ENCODE measurements around the gene TNS4. TPM values are rescaled to one million over a fixed set of nuclear protein-coding genes. Genes with fewer than 3 reads are reported as not detected.

Gene TNS4
- total RNA-seq, 4 donors from 2014 or later = 413 to 1,865 (median 485) TPM

GRCh38 chr17:40432864-40433528 is 68.4 kb downstream of the TNS4 start:
- no peak overlapping the region for H3K4me3 ChIP-seq (ENCODE audit: low read depth, poor library complexity, severe bottlenecking)
- intact Hi-C loops (cut with DNase I; ENCODE audit: low total_unique reads) = no loop called here
- TF ChIP-seq POLR2A (IDR thresholded peaks at IDR 0.05) (no peak), CTCF (IDR thresholded peaks at IDR 0.05) (no peak)
- 31 to 39% methylated on average over 2 of the region's 2 CpGs for WGBS, 2 donors
- DNase-seq (ENCODE audit: low spot score in 2 of 2) = peak in 1 of 2 donors; percentile 34

GRCh38 chr17:40431231-40431602 is 70.2 kb downstream of the TNS4 start:
- no peak for TF ChIP-seq POLR2A (IDR thresholded peaks at IDR 0.05)
- no peak for TF ChIP-seq CTCF (IDR thresholded peaks at IDR 0.05)

GRCh38 chr17:40430272-40431230 is 70.9 kb downstream of the TNS4 start:
- DNase-seq (ENCODE audit: low spot score in 2 of 2) = peak in 1 of 2 donors; percentile 63
- TF ChIP-seq POLR2A (IDR thresholded peaks at IDR 0.05) (no peak), CTCF (IDR thresholded peaks at IDR 0.05) (no peak)
- no peak overlapping the region for H3K4me3 ChIP-seq (ENCODE audit: low read depth, poor library complexity, severe bottlenecking)
- 91 to 94% methylated on average over 10 of the region's 10 CpGs for WGBS, 2 donors
- intact Hi-C loops (cut with DNase I; ENCODE audit: low total_unique reads) = no loop called here

More at GRCh38 chr17:40431231-40431602, 70.2 kb downstream of the TNS4 start:
- WGBS, 2 donors = 88 to 94% methylated on average over 3 of the region's 3 CpGs
- intact Hi-C loops (cut with DNase I; ENCODE audit: low total_unique reads) = no loop called here
- no peak overlapping the region for H3K4me3 ChIP-seq (ENCODE audit: low read depth, poor library complexity, severe bottlenecking)
- DNase-seq (ENCODE audit: low spot score in 2 of 2) = peak in 1 of 2 donors; percentile 34

GRCh38 chr17:40427002-40427491 is 74.4 kb downstream of the TNS4 start:
- TF ChIP-seq POLR2A (IDR thresholded peaks at IDR 0.05) = no peak
- TF ChIP-seq CTCF (IDR thresholded peaks at IDR 0.05) = no peak
- peak in 1 of 2 donors; percentile 71 for DNase-seq (ENCODE audit: low spot score in 2 of 2)
- intact Hi-C loops (cut with DNase I; ENCODE audit: low total_unique reads) = no loop called here
- no peak overlapping the region for H3K4me3 ChIP-seq (ENCODE audit: low read depth, poor library complexity, severe bottlenecking)

Other genes starting within 250 kb of the TNS4 start
- gene CDC6, start 213.7 kb downstream of the TNS4 start, total RNA-seq = 1 to 10 TPM in 2 of 4 donors, under 1 TPM in 2; 0.42 to 1.6 (median 1.0) TPM
- 10 to 100 TPM; 18.1 to 38.0 (median 25.2) TPM for gene RARA, start 192.4 kb downstream of the TNS4 start, total RNA-seq
- not detected for gene GJD3, start 136.9 kb downstream of the TNS4 start, total RNA-seq
- gene TOP2A, start 83.7 kb downstream of the TNS4 start, total RNA-seq = 10 to 100 TPM in 1 of 4 donors, 1 to 10 TPM in 3; 5.7 to 11.9 (median 8.2) TPM
- 10 to 100 TPM; 35.1 to 90.4 (median 39.6) TPM for gene IGFBP4, start 58.2 kb downstream of the TNS4 start, total RNA-seq
- 1 to 10 TPM in 1 of 4 donors, under 1 TPM in 1, not detected in 2; 0.21 to 1.2 TPM for gene CCR7, start 63.8 kb upstream of the TNS4 start, total RNA-seq
- 10 to 100 TPM; 63.2 to 77.2 (median 67.6) TPM for gene SMARCE1, start 146.2 kb upstream of the TNS4 start, total RNA-seq
- gene KRT222, start 163.6 kb upstream of the TNS4 start, total RNA-seq = under 1 TPM in 2 of 4 donors, not detected in 2; 0.13 to 0.19 TPM
- not detected for gene KRT24, start 202.1 kb upstream of the TNS4 start, total RNA-seq

Data from lower leg skin (tissue), 4 donors.